22Rv1 (cell line): ENCODE data around the gene MAPK8IP2.

Experiments
- ZFX ChIP-seq: fragments of 450-650 bp; IDR thresholded peaks from 2 replicates; pipeline ENCODE4 v1.6.1; 2017; ENCODE audit warnings: antibody characterized with exemption, borderline replicate concordance
- TF ChIP-seq, protein P1 (sequence below): fragments of 450-650 bp; IDR thresholded peaks from 2 replicates; pipeline ENCODE4 v1.5.1; 2017; ENCODE audit warnings: mild to moderate bottlenecking

DNA sequence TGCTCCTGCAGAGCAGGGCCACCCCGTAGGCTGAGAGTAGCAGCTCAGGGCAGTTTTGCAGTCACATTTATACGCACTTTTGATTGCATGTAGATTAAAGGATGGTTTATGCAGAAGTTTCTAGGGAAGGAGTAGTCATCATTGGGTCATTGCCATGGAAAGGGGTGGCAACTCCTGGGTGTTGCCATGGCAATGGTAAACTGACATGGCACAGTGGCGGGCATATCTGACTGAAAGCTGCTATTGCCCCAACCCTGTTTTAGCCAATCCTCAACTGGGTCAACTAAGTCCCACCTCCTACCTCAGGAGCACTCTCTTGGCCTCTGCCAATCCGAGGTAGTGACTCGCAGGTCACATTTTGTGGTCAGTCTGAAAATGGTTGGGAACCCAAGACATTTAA, 29.8 kb downstream of the MAPK8IP2 start:
- TF ChIP-seq, protein P1, sequence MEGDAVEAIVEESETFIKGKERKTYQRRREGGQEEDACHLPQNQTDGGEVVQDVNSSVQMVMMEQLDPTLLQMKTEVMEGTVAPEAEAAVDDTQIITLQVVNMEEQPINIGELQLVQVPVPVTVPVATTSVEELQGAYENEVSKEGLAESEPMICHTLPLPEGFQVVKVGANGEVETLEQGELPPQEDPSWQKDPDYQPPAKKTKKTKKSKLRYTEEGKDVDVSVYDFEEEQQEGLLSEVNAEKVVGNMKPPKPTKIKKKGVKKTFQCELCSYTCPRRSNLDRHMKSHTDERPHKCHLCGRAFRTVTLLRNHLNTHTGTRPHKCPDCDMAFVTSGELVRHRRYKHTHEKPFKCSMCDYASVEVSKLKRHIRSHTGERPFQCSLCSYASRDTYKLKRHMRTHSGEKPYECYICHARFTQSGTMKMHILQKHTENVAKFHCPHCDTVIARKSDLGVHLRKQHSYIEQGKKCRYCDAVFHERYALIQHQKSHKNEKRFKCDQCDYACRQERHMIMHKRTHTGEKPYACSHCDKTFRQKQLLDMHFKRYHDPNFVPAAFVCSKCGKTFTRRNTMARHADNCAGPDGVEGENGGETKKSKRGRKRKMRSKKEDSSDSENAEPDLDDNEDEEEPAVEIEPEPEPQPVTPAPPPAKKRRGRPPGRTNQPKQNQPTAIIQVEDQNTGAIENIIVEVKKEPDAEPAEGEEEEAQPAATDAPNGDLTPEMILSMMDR = no peak
- no peak for TF ChIP-seq ZFX
